GM10266 (cell line): ENCODE measurements around the gene RALA.
"Not testable (repeated sequence)": the region's sequence is repeated elsewhere in the genome, so short reads cannot be mapped to it uniquely, and the experiment has no call there.

Source experiments
- DNase-seq: peaks from one replicate; pipeline ENCODE4 v3.0.0; 2012; ENCODE audit errors: extremely low spot score
- TF ChIP-seq, protein P1 (sequence below): IDR thresholded peaks from 2 replicates; pipeline ENCODE4 v1.5.1; 2012; ENCODE audit warnings: mild to moderate bottlenecking, low read depth; ENCODE audit not compliant: control insufficient read depth, insufficient read depth; ENCODE audit errors: missing control alignments

RALA gene

DNA sequence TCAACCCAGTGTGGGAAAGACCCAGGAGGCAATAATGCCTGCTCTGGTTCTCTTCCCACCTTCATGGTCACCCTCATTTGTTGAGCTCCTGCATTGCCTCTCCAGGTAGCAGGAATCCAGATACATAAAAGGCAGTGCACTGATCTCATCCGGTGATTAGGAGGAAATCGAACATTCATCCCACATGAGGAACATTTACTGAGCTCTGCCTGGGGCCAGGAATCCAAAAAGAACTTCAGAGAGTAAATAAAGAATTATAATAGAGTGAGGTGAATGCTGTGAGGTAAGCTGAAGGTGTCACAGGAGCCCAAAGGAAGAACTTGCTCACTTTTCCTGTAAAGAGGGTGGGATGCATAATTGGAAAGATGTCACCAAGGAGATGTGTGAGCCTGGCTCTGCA is 121.2 kb downstream of the RALA start:
- no peak for DNase-seq
- TF ChIP-seq, protein P1, sequence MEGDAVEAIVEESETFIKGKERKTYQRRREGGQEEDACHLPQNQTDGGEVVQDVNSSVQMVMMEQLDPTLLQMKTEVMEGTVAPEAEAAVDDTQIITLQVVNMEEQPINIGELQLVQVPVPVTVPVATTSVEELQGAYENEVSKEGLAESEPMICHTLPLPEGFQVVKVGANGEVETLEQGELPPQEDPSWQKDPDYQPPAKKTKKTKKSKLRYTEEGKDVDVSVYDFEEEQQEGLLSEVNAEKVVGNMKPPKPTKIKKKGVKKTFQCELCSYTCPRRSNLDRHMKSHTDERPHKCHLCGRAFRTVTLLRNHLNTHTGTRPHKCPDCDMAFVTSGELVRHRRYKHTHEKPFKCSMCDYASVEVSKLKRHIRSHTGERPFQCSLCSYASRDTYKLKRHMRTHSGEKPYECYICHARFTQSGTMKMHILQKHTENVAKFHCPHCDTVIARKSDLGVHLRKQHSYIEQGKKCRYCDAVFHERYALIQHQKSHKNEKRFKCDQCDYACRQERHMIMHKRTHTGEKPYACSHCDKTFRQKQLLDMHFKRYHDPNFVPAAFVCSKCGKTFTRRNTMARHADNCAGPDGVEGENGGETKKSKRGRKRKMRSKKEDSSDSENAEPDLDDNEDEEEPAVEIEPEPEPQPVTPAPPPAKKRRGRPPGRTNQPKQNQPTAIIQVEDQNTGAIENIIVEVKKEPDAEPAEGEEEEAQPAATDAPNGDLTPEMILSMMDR, result no peak

DNA sequence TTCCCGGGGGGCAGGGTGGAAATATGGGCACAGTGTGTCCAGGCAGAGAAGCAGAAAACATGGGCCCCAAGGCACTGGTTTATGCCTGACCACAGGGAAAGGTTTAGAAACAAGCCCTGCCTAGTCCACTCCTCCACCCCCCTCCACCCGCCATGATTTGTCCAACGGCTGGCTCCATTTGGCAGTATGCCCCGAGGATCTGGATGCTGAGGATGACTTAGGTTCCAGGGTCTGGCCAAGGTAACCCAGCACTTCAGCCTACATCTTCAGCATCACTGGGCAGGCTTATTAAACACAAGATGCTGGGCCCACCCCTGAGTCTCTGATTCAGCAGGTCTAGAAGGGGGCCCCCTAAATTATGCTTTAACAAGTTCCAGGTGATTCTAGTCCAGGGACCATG is 121.9 kb downstream of the RALA start:
- no peak for DNase-seq
- TF ChIP-seq, protein P1, result no peak

DNA sequence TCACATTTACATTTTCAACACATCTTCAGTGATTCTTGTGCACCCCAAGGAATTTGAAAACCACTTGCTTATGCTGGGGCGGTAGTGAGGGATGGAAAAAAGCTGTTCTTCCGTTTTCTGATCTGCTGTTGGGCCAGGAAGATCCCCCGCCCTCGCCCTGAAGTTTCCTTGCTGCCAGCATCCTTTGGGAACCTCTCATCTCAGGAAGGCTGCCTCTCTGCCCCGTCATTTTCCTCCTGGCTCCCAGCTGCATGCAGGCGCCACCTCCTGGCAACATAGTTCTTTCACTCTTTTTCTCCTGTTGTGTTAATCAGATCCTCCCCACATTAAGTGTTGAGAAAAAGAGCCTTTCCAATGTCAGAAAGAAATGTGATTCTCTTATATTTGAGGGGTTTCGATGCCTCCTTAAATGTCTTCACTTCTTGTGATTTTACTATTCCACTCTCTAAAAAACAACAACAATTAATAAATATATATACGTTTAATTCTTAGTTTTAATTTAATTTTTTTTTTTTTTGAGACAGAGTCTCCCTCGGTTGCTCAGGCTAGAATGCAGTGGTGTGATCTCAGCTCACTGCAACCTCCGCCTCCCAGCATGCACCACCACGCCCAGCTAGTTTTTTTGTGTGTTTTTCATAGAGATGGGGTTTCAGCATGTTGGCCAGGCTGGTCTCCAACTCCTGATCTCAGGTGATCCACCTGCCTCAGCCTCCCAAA is 122.9 kb downstream of the RALA start:
- peak; percentile 74 for DNase-seq
- TF ChIP-seq, protein P1, result peak; percentile 84

DNA sequence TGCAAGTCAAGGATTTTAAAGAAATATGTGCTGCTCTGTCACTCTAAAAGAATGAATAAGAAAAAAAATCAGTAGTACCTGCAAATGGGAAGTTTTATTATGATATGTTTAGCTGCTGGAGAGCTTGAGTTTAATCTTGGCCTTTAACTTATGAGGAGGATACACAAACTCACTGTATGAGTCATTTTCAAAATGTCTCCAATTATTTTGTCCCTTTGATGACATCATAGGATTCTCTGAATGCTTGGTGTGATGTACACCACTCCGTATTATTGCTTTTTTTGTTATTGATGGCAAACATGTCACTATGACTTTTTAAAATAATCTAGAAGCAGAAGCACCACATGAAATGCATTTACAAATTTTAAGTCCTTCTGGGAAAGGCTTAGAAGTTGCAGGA is 125.8 kb downstream of the RALA start:
- TF ChIP-seq, protein P1, result no peak
- DNase-seq, result no peak

DNA sequence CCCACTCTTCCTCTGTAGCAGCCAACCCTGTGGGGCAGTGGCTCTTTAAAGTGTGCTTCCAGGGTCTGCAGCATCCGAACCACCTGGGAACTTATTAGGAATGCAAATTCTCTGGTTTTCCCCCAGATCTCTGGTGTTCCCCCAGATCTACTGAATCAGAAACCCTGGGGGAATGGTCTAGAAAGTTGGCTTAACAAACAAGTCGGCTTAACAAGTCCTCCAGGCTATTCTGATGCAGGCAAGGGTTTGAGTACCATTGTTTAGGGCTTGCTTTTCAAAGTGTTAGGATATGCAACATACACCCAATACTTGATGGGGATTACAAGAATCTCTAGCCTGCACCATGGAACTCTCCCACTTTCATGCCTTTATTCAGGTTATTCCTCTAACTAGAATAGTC is 126.3 kb downstream of the RALA start:
- no peak for DNase-seq
- TF ChIP-seq, protein P1, result no peak

DNA sequence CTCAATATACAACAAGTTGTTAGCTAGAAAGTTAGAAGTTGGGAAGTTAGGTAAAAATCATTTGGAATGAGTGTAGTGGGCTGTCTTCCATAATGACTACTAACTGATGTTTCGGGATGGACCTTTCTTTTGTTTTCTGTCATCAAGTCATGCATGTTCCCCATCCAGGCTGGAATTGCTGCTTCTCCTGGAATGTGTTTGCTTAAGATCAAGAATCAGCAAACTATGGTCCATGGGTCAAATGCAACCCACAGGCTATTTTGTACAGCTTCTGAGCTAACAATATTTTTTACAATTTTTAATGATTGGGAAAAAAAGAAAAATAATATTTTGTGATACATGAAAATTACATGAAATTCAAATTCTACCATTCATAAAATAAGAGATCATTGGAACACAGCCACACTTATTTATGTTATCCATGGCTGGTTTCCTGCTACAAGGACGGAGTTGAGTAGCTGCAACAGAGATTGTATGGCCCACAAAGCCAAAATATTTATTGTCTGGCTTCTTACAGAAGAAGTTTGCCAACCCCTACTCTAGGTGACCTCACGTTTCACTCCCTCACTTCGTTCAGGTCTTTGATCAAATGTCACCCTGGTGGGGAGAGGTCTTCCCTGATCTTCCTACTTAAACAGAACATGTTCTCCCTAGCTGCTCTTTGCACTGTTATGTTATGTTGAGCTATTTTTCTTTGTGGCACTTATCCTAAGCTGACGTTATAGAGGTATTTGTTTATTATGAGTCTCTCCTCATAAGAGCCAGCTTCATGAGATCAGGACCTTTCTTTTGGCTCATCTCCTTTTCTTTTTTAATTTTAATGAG is 127.1 kb downstream of the RALA start:
- TF ChIP-seq, protein P1, result no peak
- no peak for DNase-seq

DNA sequence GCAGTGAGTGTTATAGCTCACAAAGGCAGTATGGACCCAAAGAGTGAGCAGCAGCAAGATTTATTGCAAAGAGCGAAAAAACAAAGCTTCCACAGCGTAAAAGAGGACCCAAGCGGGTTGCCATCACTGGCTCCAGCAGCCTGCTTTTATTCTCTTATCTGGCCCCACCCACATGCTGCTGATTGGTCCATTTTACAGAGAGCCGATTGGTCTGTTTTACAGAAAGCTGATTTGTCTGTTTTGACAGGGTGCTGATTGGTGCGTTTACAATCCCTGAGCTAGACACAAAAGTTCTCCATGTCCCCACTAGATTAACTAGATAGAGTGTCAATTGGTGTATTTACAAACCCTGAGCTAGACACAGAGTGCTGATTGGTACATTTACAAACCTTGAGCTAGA is 129.9 kb downstream of the RALA start:
- not testable (repeated sequence) for DNase-seq
